NT2/D1 (cell line): ENCODE results near the gene UBL3.

ENCODE experiments used
- DNase-seq: peaks from one replicate; pipeline ENCODE4 v3.0.0-alpha.2; 2011; ENCODE audit warnings: low read depth, low spot score
- H3K27me3 ChIP-seq: 2 replicates; pipeline ENCODE4 v1.6.0; 2011; ENCODE audit warnings: mild to moderate bottlenecking; ENCODE audit not compliant: insufficient read length, insufficient read depth
- H3K36me3 ChIP-seq: 2 replicates; pipeline ENCODE4 v1.6.1; 2011; ENCODE audit warnings: mild to moderate bottlenecking, low read length, mixed read lengths; ENCODE audit not compliant: insufficient read depth, insufficient read length
- H3K4me1 ChIP-seq: 2 replicates; pipeline ENCODE4 v1.5.1; 2011; ENCODE audit not compliant: insufficient read depth, insufficient read length
- H3K4me3 ChIP-seq: 2 replicates; pipeline ENCODE4 v1.5.1; 2011; ENCODE audit warnings: low read depth; ENCODE audit not compliant: insufficient read length
- H3K9ac ChIP-seq: 2 replicates; pipeline ENCODE4 v1.6.0; 2011; ENCODE audit warnings: low read depth; ENCODE audit not compliant: insufficient read length
- H3K9me3 ChIP-seq: 2 replicates; pipeline ENCODE4 v1.5.1; 2011; ENCODE audit warnings: mild to moderate bottlenecking, low read length; ENCODE audit not compliant: insufficient read depth
- SUZ12 ChIP-seq: IDR thresholded peaks from 2 replicates; pipeline ENCODE4 v1.6.1; 2011; ENCODE audit not compliant: insufficient read length, insufficient read depth; ENCODE audit errors: extremely low read depth
- YY1 ChIP-seq: IDR thresholded peaks from 2 replicates; pipeline ENCODE4 v1.6.1; 2011; ENCODE audit not compliant: insufficient read length, insufficient read depth
- ZNF274 ChIP-seq: IDR thresholded peaks from 2 replicates; pipeline ENCODE4 v1.6.1; 2011; ENCODE audit warnings: mild to moderate bottlenecking, low read depth, low read length

UBL3 gene

GRCh38 chr13:29800687-29801086, 49.7 kb downstream of the UBL3 start:
- no peak overlapping the region for H3K9ac ChIP-seq
- peaks cover 5% of the 10 kb centered on the region for H3K4me1 ChIP-seq
- no peaks in the 10 kb centered on the region for H3K9me3 ChIP-seq
- TF ChIP-seq ZNF274 (no peak), YY1 (no peak), SUZ12 (no peak)
- H3K36me3 ChIP-seq, result no peaks in the 10 kb centered on the region
- H3K27me3 ChIP-seq, result no peaks in the 10 kb centered on the region
- H3K4me3 ChIP-seq, result no peak overlapping the region
- no peak for DNase-seq

GRCh38 chr13:29799041-29799440, 51.4 kb downstream of the UBL3 start:
- no peak for DNase-seq
- no peaks in the 10 kb centered on the region for H3K9me3 ChIP-seq
- TF ChIP-seq ZNF274 (no peak), YY1 (no peak), SUZ12 (no peak)
- H3K27me3 ChIP-seq, result no peaks in the 10 kb centered on the region
- H3K4me3 ChIP-seq, result no peak overlapping the region
- H3K9ac ChIP-seq, result no peak overlapping the region
- no peaks in the 10 kb centered on the region for H3K36me3 ChIP-seq
- peaks cover 5% of the 10 kb centered on the region for H3K4me1 ChIP-seq

DNA sequence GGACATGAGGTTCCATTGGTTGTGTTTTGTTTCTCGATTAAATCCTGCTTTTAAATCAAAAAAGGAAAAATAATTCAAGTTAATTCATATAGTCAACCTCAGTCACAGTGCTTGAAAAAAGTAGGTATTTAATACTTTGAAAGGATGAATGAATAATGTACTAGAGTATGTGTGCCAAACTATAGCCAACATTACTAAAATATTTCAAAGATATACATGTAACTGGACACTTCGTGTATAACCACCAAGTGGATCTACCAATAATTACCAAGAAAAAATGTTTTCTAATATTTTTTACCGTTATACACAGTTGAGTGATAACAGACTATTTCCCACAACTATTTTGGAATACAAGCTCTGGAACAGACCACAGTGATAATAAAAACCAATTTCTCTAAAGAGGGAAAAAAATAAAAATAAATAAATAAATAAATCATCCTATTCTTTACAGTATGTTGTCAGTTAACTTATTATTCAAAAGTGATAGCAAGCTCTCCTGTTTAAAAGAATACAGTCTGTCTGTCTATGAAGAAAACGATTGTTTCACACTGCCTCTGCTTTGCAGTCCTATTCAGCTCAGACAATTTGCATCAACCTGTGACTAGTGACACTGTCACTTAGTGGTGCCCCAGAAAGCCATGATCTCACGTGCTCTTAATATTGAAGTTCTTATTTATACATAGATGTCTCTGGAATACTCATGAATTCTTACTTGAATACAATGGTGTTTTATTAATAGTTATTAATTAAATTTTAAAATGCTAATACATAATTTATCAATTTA, 58.2 kb downstream of the UBL3 start:
- no peak overlapping the region for H3K4me3 ChIP-seq
- no peak for DNase-seq
- H3K4me1 ChIP-seq, result no peaks in the 10 kb centered on the region
- no peak for TF ChIP-seq YY1
- no peak for TF ChIP-seq SUZ12
- no peak for TF ChIP-seq ZNF274
- H3K36me3 ChIP-seq, result no peaks in the 10 kb centered on the region
- no peaks in the 10 kb centered on the region for H3K9me3 ChIP-seq
- no peak overlapping the region for H3K9ac ChIP-seq
- H3K27me3 ChIP-seq, result no peaks in the 10 kb centered on the region

DNA sequence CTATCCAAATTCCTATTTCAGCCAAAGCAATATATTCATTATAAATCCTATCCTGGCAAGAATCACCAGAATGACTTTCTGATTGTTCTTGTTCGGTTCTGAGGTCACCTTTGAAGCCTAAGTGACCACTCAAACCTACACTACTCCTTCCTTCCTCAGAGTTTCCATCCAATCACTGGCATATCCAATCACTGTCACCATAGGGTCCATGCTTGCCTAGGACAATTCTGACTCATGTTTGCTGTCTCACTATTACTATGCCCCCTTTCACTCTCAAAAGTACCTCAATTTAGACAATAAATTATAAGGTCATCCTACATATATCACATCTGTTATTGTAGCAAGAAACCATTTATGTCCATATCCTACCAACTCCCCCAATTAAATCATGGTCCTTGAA, 58.9 kb downstream of the UBL3 start:
- Histone ChIP-seq H3K9me3 (no peaks in the 10 kb centered on the region), H3K36me3 (no peaks in the 10 kb centered on the region), H3K9ac (no peak overlapping the region), H3K4me3 (no peak overlapping the region), H3K27me3 (no peaks in the 10 kb centered on the region), H3K4me1 (no peaks in the 10 kb centered on the region)
- DNase-seq, result no peak
- TF ChIP-seq YY1 (no peak), ZNF274 (no peak), SUZ12 (no peak)

GRCh38 chr13:29786698-29787097, 63.7 kb downstream of the UBL3 start:
- DNase-seq, result no peak
- Histone ChIP-seq H3K4me1 (no peaks in the 10 kb centered on the region), H3K27me3 (no peaks in the 10 kb centered on the region), H3K4me3 (no peak overlapping the region), H3K36me3 (no peaks in the 10 kb centered on the region), H3K9me3 (no peaks in the 10 kb centered on the region), H3K9ac (no peak overlapping the region)
- TF ChIP-seq YY1, result no peak
- no peak for TF ChIP-seq ZNF274
- no peak for TF ChIP-seq SUZ12

DNA sequence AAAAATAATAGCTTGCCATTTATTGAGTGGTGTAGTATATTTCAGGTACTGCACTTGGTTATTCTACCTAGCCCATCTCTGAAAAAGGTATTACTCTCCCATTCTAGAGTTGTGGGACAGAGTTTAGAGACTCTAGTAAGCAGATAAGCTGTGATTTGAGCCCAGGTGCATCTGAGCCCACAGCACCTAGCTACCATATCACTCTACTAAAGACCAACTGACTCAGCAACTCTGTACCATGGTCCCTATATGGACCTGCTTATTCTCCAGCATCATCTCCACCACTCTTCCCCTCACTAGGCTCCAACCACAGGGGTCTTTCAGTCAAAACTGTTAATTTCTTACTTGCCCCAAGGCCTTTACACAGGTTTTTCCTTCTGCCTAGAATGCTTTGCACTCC, 64.4 kb downstream of the UBL3 start:
- Histone ChIP-seq H3K4me3 (no peak overlapping the region), H3K9me3 (no peaks in the 10 kb centered on the region), H3K4me1 (no peaks in the 10 kb centered on the region), H3K27me3 (no peaks in the 10 kb centered on the region), H3K36me3 (no peaks in the 10 kb centered on the region), H3K9ac (no peak overlapping the region)
- DNase-seq, result no peak
- TF ChIP-seq SUZ12 (no peak), ZNF274 (no peak), YY1 (no peak)

GRCh38 chr13:29782798-29783197, 67.6 kb downstream of the UBL3 start:
- Histone ChIP-seq H3K4me1 (no peaks in the 10 kb centered on the region), H3K4me3 (no peak overlapping the region), H3K9me3 (no peaks in the 10 kb centered on the region), H3K9ac (no peak overlapping the region), H3K36me3 (no peaks in the 10 kb centered on the region), H3K27me3 (no peaks in the 10 kb centered on the region)
- TF ChIP-seq SUZ12, result no peak
- no peak for TF ChIP-seq YY1
- TF ChIP-seq ZNF274, result no peak
- no peak for DNase-seq

DNA sequence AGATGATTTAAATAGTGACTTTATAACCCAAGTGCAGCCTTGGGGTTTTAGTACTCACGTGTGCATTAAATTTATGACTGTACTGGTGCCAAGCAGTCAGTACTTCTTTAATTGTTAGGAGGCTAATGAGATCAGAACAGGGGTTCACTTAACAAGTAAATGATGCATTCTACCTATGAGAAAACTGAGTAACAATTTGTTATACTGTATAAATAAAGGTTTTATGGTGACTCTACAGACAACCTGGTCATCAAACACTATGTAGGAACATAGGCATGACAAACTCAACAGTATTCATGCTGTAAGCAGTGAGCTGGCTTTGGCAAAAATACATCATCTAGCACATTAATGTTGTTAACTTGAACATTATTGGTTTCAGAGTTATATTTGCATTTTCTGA, 75.6 kb downstream of the UBL3 start:
- DNase-seq, result no peak

More for the DNA sequence above, 75.6 kb downstream of the UBL3 start:
- no peaks in the 10 kb centered on the region for H3K27me3 ChIP-seq
- H3K36me3 ChIP-seq, result no peaks in the 10 kb centered on the region
- no peak for TF ChIP-seq YY1
- no peak for TF ChIP-seq ZNF274
- no peak for TF ChIP-seq SUZ12
- no peaks in the 10 kb centered on the region for H3K9me3 ChIP-seq
- H3K4me3 ChIP-seq, result no peak overlapping the region
- H3K4me1 ChIP-seq, result no peaks in the 10 kb centered on the region
- no peak overlapping the region for H3K9ac ChIP-seq
